ENCODE measurements around the gene TRPM3. TPM values are rescaled to one million over a fixed set of nuclear protein-coding genes. Genes with fewer than 3 reads are reported as not detected.
"Not testable (repeated sequence)": the region's sequence is repeated elsewhere in the genome, so short reads cannot be mapped to it uniquely, and the experiment has no call there.

Gene TRPM3
- total RNA-seq, 4 donors from 2014 or later, result 5.2 to 8.1 (median 7.3) TPM

GRCh38 chr9:70641031-70641430, 480.4 kb downstream of the TRPM3 start:
- no peaks in the 10 kb centered on the region for H3K36me3 ChIP-seq
- TF ChIP-seq CTCF (IDR thresholded peaks at IDR 0.05) (no peak), EP300 (IDR thresholded peaks at IDR 0.05) (no peak), POLR2A (IDR thresholded peaks at IDR 0.05) (no peak)
- no peak for DNase-seq (ENCODE audit: low spot score in 2 of 2)
- no peak overlapping the region for H3K27ac ChIP-seq
- no peak overlapping the region for H3K4me3 ChIP-seq
- no peaks in the 10 kb centered on the region for H3K27me3 ChIP-seq
- 80% methylated on average over 4 of the region's 4 CpGs for WGBS, 2 donors
- H3K9me3 ChIP-seq, result no peaks in the 10 kb centered on the region
- peaks cover 0 to 10% (median 4%) of the 10 kb centered on the region in 4 donors for H3K4me1 ChIP-seq

GRCh38 chr9:70639853-70640814, 481.3 kb downstream of the TRPM3 start:
- TF ChIP-seq CTCF (IDR thresholded peaks at IDR 0.05) (peak; percentile 54 to 83 (median 60)), EP300 (IDR thresholded peaks at IDR 0.05) (no peak)
- peak overlapping the region in 2 of 4 donors; percentile 32 for H3K27ac ChIP-seq
- no peaks in the 10 kb centered on the region for H3K36me3 ChIP-seq
- peak in 1 of 2 donors; percentile 48 for DNase-seq (ENCODE audit: low spot score in 2 of 2)
- no peaks in the 10 kb centered on the region for H3K9me3 ChIP-seq
- 35 to 43% methylated on average over 15 of the region's 15 CpGs for WGBS, 2 donors
- H3K4me3 ChIP-seq, result no peak overlapping the region
- H3K27me3 ChIP-seq, result no peaks in the 10 kb centered on the region
- H3K4me1 ChIP-seq, result peaks cover 0 to 16% (median 5%) of the 10 kb centered on the region in 4 donors

- H3K9me3 ChIP-seq, result no peaks in the 10 kb centered on the region
- H3K36me3 ChIP-seq, result no peaks in the 10 kb centered on the region
- no peaks in the 10 kb centered on the region for H3K27me3 ChIP-seq
- TF ChIP-seq EP300 (IDR thresholded peaks at IDR 0.05) (peak; percentile 67 to 84), POLR2A (IDR thresholded peaks at IDR 0.05) (no peak)
- peak overlapping the region; percentile 49 to 86 (median 72) for H3K27ac ChIP-seq
- WGBS, 2 donors, result 39 to 52% methylated on average over 3 of the region's 3 CpGs
- peak in 1 of 2 donors; percentile 19 for DNase-seq (ENCODE audit: low spot score in 2 of 2)
- H3K4me3 ChIP-seq, result no peak overlapping the region
- H3K4me1 ChIP-seq, result peaks cover 0 to 22% (median 8%) of the 10 kb centered on the region in 4 donors
Observed at GRCh38 chr9:70635790-70636189, 485.6 kb downstream of the TRPM3 start.

GRCh38 chr9:70634696-70635095, 486.7 kb downstream of the TRPM3 start:
- WGBS, 2 donors, result 88 to 94% methylated on average over 4 of the region's 4 CpGs
- no peak for TF ChIP-seq POLR2A (IDR thresholded peaks at IDR 0.05)
- DNase-seq (ENCODE audit: low spot score in 2 of 2), result no peak
- Histone ChIP-seq H3K4me1 (peaks cover 0 to 17% (median 6%) of the 10 kb centered on the region in 4 donors), H3K4me3 (no peak overlapping the region), H3K27me3 (no peaks in the 10 kb centered on the region), H3K27ac (peak overlapping the region; percentile 49 to 86 (median 72)), H3K9me3 (no peaks in the 10 kb centered on the region), H3K36me3 (no peaks in the 10 kb centered on the region)

- WGBS, 2 donors, result 79 to 86% methylated on average over 3 of the region's 3 CpGs
- H3K4me1 ChIP-seq, result peaks cover 0 to 24% (median 10%) of the 10 kb centered on the region in 4 donors
- no peaks in the 10 kb centered on the region for H3K27me3 ChIP-seq
- no peak for DNase-seq (ENCODE audit: low spot score in 2 of 2)
- no peak overlapping the region for H3K4me3 ChIP-seq
- no peaks in the 10 kb centered on the region for H3K9me3 ChIP-seq
- no peaks in the 10 kb centered on the region for H3K36me3 ChIP-seq
- H3K27ac ChIP-seq, result no peak overlapping the region
- TF ChIP-seq CTCF (IDR thresholded peaks at IDR 0.05) (no peak), POLR2A (IDR thresholded peaks at IDR 0.05) (no peak), EP300 (IDR thresholded peaks at IDR 0.05) (no peak)
Observed at GRCh38 chr9:70630971-70631370, 490.4 kb downstream of the TRPM3 start.

GRCh38 chr9:70629080-70629685, 492.2 kb downstream of the TRPM3 start:
- H3K27me3 ChIP-seq; H3K4me3 ChIP-seq; H3K9me3 ChIP-seq; H3K36me3 ChIP-seq; DNase-seq (ENCODE audit: low spot score in 2 of 2); H3K4me1 ChIP-seq; H3K27ac ChIP-seq: not testable (repeated sequence)
- WGBS, 2 donors, result 50 to 59% methylated on average over 15 of the region's 15 CpGs
